GM20000 (cell line): ENCODE measurements around the gene ALG14.
A peak's percentile ranks its signal among the peaks of the same experiment; 100 is the strongest.

ENCODE experiments used
- DNase-seq: peaks from one replicate; pipeline ENCODE4 v3.0.0; 2012; ENCODE audit warnings: low spot score
- TF ChIP-seq, protein P1 (sequence below): IDR thresholded peaks from 2 replicates; pipeline ENCODE4 v1.5.1; 2012; ENCODE audit warnings: mild to moderate bottlenecking, control low read depth; ENCODE audit errors: extremely low read depth, missing control alignments

Gene ALG14

GRCh38 chr1:95086949-95087533 is 14.3 kb upstream of the ALG14 start:
- TF ChIP-seq, protein P1, sequence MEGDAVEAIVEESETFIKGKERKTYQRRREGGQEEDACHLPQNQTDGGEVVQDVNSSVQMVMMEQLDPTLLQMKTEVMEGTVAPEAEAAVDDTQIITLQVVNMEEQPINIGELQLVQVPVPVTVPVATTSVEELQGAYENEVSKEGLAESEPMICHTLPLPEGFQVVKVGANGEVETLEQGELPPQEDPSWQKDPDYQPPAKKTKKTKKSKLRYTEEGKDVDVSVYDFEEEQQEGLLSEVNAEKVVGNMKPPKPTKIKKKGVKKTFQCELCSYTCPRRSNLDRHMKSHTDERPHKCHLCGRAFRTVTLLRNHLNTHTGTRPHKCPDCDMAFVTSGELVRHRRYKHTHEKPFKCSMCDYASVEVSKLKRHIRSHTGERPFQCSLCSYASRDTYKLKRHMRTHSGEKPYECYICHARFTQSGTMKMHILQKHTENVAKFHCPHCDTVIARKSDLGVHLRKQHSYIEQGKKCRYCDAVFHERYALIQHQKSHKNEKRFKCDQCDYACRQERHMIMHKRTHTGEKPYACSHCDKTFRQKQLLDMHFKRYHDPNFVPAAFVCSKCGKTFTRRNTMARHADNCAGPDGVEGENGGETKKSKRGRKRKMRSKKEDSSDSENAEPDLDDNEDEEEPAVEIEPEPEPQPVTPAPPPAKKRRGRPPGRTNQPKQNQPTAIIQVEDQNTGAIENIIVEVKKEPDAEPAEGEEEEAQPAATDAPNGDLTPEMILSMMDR, result no peak
- no peak for DNase-seq

GRCh38 chr1:95085376-95085775 is 12.6 kb upstream of the ALG14 start:
- no peak for DNase-seq
- TF ChIP-seq, protein P1, result no peak

DNA sequence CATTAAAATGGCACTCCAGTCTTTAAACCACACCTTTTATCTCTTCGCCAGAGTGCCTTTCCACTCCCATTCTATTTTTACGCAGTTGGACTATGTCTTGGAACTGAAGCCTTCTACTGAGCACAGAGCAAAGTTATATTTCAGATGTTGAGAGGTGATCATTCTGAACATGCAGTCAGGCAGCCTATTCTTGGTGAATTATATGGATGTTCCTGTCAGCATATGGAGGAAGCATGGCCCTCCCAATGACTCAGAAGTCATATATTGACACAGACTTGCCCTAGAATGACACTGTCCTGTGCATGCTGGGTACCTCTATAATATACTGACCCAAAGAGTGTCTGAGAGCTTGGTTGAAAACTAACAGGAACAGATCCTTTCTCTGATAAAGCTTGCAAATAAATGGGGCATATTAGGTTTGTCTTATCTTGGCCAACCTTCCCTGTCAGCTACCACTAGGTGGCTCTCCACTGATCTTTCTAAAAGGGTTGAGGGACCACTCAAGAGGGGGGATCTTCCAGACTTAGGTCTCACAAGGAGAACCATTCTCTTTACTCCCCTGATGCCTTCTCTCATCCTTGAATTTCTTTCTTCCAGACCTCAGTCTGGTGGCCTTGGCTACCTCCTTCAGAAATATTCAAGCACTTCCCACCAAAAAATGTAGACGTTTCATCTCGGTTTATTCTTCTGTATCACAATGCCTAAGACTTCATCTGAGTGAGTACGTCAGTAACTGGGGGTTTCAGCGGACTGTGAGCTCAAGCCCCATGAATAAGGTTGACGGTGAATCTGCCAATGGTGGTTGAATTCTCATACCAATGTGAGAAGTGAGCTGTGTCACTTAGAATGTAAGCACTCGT is 11.8 kb upstream of the ALG14 start:
- TF ChIP-seq, protein P1, result peak; percentile 52
- peak; percentile 73 for DNase-seq

DNA sequence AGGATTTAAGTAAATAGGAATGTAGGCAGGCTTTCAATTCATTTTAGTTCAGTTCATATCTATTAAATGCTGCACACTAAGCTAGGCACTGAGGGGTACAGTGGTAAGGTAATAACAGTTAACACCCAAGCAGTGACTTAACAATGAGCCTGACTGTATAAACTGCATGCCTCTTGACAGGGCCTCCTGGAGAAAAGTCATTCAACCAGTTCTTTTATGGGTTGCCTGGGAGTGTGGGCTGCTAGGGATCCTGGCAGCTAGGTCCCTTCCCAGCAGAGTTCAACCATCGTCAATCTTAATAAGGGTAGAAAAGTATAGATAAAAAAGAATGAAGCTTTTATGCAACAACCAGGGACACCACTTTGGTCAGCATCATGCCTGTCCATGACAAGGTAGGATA is 8.1 kb upstream of the ALG14 start:
- TF ChIP-seq, protein P1, result no peak
- DNase-seq, result no peak

- no peak for DNase-seq
- TF ChIP-seq, protein P1, result no peak
Observed at GRCh38 chr1:95080446-95080845, 7.7 kb upstream of the ALG14 start.

GRCh38 chr1:95076034-95076433 is 3.3 kb upstream of the ALG14 start:
- TF ChIP-seq, protein P1, result no peak
- no peak for DNase-seq

DNA sequence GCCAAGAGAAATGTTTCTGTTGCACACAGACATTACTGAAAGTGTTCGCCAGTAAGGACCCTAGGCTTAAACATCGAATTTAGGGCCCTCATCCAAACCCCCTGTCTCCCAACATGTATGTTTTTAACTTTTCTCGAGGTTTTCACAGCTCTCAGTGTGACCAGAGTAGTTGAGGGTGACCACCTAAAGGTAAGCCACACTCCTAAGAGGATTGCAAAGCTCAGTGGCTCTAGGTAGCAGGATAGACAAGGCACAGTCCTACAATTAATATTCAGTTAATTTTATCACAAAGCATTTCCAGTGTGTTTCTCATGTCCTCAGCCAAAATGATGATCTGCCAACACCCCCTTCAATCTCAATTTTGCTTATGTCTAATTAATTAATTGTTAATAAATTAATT is 695 bp upstream of the ALG14 start:
- DNase-seq, result no peak
- TF ChIP-seq, protein P1, result no peak
